Skin of body (tissue), 2 donors: ENCODE measurements around the gene SYCP2L. TPM values are rescaled to one million over a fixed set of nuclear protein-coding genes. Genes with fewer than 3 reads are reported as not detected.
"Not testable (repeated sequence)": the region's sequence is repeated elsewhere in the genome, so short reads cannot be mapped to it uniquely, and the experiment has no call there.

Experiments used
- DNase-seq: peaks from one replicate; lab custom pipeline; 2025; lab: John Stamatoyannopoulos, UW
- total RNA-seq: library from RNA; depleted of rRNA; stranded (reverse); fragments of >200 nt; gene quantifications from one replicate; pipeline ENCODE4 v1.2.3, GENCODE V29; 2014

The SYCP2L gene
- total RNA-seq, 1 donor from 2014 or later, result 4.9 TPM

DNA sequence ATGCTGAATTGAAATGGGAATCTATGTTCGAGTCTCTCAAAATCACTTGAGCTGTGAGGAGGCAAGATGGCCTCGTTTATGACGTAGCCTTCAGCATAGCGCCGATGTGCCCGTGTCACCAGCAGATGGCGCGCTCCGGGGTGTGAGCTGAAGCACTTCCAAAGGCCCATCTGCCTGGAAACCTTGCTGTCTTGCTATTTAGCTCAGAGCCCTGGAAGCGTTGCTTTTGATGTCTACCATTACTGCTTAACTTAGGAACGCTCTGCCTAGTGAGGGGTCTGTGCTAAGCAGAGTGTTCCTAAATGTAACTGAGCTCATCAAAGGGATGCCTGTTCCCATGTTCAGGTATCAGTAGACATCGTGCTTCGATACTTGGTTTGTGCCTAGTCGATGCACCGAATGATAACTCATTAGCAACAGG is 67.7 kb downstream of the SYCP2L start:
- peak; percentile 52 for DNase-seq

DNA sequence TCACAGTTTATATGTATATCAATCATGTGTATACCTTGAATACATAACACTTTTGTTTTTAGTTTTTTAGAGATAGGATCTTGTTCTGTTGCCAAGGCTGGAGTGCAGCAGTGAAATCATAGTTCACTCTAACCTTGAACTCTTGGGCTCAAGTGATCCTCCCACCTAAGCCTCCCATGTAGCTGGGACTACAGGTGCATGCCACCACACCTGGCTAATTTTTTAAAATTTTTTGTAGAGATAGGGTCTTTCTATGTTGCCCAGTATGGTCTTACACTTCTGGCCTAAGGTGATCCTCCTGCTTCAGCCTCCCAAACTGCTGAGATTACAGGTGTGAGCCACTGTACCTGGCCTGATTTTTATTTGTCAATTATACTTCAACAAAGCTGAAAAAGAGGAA is 69.9 kb downstream of the SYCP2L start:
- no peak for DNase-seq

DNA sequence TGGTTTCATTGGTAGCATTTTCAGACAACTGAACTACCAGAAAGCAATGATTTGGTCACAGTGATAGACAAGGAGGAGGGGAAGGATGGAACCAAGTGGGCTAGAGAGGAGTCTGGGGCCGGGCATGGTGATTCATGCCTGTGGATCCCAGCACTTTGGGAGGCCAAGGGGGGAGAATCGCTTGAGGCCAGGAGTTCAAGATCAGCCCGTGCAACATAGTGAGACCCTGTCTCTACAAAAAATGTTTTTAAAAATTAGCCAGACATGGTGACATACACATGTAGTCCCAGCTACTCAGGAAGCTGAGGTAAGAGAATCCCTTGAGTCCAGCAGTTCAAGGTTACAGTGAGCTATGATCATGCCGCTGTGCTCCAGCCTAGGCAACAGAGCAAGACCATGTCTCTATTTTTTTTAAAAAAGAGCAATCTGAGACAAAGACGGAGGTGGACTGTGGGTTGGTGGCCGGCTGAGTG is 70.6 kb downstream of the SYCP2L start:
- DNase-seq, result no peak

DNA sequence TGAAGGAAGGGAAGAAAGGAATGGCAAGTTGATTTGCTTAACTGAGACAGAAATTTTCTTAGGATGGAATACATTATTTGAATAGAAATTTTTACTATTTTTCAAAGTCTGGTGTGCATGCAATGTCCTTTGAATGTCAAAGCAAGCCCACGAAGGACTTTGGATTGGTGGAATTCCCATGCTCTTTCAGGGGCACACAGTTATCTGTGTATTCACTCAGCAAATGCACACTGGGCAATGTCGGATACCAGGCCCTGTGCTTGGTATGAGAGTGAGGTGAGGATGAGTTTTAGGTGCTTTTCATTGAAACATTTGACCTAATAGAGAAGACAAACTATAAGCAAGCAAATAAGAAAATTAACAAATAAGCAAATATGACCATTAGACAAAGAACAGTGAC is 73.3 kb downstream of the SYCP2L start:
- no peak for DNase-seq

DNA sequence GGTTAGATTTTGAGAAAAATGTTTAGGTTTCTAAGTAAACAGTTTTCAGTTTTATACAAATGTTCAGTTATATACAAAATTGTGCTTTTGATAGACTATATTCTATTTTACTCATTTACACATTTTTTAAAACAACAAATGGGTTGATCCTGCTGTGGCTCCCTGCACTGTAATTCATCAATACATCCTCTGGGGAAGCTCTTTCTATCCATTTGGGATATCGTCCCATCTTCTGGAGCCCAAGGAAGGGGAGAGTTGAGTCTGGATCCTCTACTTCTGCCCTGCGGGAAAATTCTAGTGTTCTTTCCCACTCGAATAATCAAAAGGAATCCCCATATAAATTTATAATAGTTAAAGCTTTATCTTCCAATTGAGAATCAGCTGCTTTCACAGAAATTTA is 75.0 kb downstream of the SYCP2L start:
- no peak for DNase-seq

DNA sequence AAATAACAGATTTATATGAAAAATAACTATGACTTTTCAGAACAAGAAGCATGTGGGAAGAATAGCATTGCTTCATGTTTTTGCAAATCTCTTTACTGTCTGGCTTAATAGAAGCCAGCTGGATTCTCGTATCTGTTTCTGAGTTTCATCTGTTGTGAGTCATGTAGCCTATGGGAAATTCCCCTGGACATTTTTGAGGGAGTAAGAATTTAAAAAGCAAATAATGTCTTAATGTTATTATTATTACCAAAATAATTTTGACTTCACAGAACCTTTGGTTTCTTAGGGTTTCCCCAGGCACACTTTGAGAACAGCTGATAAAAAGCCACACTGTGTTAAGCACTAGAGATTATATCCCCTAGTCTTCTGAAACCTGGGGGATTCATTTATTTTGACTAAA is 75.8 kb downstream of the SYCP2L start:
- peak; percentile 72 for DNase-seq

DNA sequence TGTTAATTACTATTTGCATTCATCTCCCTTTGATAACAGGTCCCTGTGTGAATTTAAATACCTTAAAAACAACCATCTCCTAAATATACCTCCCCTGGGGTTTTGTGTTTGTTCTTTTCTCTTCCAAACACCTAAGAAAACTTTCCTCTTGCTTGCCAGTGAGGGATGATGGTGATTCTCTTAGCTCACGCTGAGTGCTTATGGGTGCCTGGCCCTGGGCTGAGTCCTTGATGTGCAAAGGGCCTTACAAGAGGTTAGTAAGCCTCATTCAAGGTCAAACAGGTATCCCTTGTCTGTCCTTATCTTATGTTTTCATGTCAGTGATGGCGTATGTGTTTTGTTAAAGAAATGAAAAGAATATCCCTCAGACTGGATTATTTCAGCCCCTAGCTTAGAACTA is 76.3 kb downstream of the SYCP2L start:
- DNase-seq, result no peak

DNA sequence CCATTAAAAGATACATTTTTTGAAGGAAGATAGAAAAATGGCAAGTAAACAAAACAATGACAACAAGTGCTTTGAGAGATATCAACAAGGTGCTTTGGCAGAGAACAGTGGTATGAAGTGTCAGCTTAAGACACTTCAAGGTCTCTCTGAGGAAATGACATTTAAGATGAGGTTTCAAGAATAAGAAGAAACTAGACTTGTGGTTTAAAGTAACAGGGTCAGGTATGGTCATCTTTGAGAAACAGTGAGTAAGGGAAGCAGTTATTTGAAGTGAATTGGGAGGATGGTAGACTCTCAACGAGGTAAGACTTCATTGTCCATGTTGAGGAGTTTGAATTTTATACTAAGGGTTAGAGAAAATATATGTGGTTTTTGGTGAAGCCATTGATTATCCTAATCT is 77.8 kb downstream of the SYCP2L start:
- DNase-seq, result no peak

DNA sequence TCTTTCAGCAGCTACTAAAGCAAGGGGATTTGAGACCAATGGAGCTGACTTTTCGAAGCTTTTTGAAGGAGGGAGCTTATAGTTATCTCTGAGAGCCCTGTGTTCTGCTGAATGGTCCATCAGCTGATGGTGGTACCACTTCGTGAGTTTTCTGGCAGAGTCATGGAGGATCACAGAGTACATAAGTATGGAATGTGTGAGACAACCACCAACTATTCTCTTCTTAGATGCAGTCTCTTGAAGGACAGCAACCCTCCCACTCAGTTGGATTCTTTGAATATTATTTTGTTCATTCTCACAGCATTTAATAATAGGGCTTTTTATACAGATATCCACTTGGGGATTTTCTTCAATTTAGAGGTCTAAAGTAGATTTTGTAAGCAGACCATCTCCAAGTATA is 81.9 kb downstream of the SYCP2L start:
- DNase-seq, result no peak

DNA sequence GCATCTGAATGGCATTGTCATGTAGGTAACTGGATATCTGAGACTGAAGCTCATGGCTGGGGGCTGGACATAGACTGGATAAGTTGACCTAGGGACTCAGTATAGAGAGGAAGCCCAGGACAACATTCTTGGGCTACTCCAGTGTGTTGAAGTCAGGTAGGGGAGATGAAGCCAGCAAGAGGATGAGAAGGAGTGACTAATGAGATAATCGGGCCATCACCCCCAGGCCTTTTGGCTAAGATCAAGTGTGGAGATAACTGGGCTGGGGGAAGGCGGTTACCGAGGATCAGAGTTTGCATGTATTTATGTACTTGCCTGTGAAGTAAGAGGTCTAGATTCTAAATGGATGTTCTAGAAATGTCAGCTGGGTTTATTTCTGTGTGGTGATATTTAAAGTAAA is 83.9 kb downstream of the SYCP2L start:
- no peak for DNase-seq

DNA sequence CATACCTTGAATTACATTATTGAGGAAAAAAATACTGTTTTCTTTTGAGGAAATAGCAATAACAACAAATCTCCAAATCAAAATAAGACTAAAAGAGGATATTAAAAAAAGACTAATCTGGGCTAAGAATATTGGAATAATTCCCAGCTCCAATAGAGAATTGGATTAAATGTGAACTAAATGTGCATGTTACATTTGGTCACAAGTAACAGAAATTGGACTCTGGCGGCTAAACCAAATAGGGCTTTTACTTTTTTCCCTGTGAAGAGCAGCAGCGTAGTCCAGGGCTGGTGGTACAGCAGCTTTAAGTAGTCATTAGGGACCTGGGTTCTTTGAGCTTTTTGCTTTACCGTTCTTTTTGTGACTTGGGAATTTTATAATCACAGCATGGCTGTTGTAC is 85.3 kb downstream of the SYCP2L start:
- no peak for DNase-seq

DNA sequence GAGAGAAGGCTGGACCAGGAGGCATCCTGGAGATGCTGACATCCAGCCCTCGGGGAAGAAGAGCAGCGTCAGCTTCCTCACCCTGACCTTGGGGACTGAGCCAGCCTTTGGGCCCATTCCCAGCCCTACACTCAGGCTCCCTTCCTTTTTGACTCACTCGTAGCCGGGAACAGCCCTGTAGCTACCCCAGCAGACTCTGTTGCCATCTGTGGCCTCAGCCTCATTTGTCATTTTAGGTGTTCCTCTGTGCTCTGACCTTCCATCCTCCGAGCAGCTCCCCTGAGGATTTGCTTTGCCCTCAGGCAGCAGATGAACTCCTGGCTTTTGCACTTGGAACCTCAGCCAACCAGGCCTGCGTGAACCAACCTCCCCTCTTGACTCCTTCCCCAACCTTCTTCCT is 89.7 kb downstream of the SYCP2L start:
- DNase-seq, result no peak

DNA sequence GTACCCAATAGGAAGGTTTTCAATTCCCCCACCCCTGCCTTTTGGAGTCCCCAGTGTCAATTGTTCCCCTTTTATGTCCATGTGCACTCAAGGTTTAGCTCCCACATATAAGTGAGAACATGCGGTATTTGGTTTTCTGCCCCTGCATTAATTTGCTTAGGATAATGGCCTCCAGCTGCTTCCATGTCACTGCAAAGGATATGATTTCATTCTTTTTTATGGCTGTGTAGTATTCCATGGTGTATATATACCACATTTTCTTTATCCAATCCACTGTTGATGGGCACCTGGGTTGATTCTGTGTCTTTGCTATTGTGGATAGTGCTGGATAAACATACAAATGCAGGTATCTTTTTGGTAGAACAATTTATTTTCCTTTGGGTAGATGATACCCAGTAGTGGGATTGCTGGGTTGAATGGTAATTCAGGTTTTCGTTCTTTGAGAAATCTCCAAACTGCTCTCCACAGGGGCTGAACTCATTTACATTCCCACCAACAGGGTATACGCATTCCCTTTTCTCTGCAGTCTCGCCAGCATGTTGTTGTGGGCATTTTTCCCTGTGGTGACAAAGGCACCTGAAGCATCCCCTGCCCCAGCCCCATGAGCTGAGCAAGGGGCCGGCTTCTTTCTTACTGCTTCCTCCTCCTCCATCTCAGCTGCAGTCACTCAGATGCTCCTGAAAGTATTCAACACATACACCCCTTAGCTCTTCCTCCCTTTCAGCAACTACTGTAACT is 90.5 kb downstream of the SYCP2L start:
- no peak for DNase-seq

DNA sequence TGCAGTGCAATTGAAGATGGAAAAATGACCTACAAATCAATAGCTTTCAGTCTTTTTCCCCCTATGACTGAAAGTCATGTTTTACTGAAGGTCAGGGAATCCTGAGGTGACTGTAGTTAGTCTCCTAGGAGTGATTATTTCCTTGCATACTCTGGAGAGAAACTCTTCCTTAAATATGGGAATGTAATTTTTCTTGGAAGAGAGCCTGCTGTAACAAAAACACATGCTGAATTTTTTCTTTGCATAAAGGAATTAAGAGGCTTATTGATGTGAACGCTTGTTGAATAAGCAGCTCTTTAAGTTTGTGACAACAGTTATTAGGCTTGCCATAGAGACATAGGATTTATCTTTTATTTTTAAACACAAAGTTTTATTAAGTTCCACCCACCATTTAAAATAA is 92.8 kb downstream of the SYCP2L start:
- DNase-seq, result no peak

DNA sequence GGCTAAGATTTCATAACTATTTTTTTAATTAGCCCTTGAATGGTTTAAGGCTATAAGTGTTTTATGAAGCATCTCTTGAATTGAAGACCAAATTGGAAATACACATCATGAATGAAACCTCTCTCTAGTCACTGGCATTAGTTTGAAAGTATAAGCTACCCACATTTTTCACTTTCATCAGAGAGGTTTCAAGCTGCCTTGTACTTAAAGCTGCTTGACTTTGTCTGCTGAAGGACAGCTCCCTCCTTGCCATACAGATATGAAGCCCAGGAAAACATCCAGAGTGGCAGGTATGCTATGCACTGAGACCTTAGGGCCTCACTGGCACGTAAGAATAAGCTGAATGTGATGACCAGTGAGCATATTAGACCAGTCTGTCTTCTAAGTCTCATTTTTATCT is 94.6 kb downstream of the SYCP2L start:
- DNase-seq, result no peak

DNA sequence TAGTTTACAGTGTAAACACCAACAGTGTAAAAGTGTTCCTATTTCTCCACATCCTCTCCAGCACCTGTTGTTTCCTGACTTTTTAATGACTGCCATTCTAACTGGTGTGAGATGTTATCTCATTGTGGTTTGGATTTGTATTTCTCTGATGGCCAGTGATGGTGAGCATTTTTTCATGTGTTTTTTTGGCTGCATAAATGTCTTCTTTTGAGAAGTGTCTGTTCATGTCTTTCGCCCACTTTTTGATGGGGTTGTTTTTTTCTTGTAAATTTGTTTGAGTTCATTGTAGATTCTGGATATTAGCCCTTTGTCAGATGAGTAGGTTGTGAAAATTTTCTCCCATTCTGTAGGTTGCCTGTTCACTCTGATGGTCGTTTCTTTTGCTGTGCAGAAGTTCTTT is 98.1 kb downstream of the SYCP2L start:
- DNase-seq, result not testable (repeated sequence)

DNA sequence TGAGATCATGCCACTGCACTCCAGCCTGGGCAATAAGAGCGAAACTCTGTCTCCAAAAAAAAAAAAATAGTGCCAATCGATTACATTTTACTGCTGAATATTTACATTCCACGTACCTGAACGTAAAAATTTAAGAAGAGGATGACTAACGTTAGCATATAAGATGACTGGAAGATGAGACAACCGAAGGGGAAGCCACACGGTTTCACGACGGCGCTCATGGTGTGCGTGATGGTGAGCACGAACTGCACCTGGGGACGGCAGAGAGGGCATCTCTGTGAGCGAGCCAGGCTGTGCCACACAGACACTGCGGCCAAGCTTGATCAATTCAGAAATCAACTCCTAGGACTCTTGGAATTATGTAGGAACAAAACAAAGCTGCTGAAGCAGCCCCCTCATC is 102.7 kb downstream of the SYCP2L start:
- no peak for DNase-seq

DNA sequence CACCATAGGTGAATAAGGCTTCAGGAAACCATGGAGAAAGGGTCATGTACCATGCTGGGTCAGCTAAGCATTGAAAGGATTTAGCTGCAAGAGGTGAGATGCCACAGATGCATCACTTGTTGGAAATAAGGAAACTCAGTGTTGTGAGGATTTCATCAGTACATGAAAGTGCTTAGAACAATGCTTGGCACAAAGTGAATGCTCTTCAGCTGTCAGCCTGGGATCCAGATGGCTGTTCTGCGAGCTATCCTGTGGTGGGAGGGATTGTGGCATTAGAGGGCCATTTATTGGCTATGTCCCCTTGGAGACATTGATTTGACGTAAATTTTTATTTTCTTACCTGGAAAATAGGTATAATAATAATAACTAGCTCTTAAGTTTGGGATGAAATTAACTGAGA is 104.3 kb downstream of the SYCP2L start:
- no peak for DNase-seq

DNA sequence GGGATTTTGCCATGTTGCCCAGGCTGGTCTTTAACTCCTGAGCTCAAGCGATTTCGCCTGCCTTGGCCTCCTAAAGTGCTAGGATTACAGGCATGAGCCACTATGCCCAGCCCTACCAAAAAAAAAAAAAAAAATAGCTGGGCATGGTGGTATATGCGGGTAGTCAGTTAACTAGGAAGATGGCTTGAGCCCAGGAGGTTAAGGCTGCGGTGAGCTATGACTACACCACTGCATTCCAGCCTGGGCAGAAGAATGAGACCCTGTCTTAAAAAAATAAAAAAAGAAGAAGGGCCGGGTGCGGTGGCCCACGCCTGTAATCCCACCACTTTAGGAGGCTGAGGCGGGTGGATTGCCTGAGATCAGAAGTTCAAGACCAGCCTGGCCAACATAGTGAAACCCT is 107.0 kb downstream of the SYCP2L start:
- no peak for DNase-seq

DNA sequence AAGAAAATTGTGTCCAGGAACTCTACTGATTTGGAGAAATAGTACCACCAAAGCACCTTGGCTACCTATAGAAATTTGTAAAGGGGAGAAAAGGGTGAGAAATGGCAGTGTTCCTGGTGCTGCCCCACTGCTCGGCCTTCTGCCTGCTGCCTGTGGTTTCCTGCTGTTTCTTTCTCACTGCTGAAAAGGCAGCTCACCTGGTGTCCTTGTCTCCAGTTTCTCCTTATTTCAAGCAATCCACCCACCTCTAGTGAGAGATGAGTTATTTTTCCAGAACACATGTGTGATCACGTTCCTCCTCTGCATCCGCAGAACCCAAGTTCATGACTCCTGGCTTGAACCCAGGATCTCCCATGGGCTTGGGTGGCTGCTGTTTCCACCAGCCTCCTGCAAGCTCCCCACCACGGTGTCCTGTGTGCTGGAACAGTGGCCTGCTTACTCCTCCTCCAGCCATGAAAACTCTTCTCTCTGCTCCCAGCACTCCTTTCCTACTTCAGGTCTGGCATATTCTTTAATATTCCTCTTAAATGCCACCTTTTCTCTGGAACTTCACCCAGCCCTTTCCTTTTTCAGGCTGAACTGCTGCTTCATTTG is 108.4 kb downstream of the SYCP2L start:
- DNase-seq, result no peak

DNA sequence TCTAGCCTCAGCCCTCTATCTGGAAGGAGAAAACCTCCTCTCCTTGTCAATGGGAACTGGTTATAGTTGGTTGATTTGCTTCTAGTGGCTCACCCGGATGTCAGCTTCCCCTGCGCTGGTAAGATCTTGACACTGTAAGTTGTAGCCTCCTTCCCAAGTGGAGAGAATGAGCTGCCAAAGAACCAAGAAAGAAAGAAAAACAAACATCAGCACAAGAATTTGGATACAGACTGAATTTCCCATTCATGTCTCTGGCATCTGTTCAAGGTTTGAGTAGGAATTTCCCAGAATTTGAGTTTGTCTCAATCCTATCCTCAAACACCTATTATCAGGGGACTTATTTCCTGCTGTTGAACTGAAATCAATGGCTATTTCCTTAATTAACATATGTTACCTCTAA is 113.1 kb downstream of the SYCP2L start:
- peak; percentile 14 for DNase-seq

DNA sequence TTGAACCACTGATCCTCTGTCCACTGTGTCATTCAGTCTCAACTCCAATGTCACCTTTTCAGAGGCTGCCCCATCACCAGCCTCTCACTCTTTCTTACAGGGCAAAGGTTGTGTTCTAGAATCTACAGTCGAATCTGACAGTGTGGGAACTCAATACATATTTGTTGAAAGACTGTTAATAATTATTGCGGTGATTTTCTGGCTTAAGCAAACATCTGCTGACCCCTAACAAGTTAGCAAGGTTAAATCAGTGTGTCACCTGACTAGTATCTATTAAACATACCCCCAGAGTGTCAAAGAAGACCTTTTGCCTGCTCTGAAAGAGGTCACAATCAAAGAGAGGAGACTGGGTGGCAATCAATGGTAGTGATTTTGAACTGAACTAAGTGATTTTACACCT is 115.3 kb downstream of the SYCP2L start:
- DNase-seq, result no peak

DNA sequence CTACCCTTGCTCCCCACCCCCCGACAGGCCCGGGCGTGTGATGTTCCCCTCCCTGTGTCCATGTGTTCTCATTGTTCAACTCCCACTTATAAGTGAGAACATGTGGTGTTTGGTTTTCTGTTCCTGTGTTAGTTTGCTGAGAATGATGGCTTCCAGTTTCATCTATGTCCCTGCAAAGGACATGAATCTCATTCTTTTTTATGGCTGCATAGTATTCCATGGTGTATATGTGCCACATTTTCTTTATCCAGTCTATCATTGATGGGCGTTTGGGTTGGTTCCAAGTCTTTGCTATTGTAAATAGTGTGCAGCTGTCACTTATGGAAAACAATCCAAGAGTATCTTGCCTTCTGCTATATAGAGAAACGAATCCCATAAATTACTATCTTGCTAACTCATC is 116.4 kb downstream of the SYCP2L start:
- DNase-seq, result not testable (repeated sequence)
